Measurements from ENCODE around the gene COMMD7.

Gene COMMD7

GRCh38 chr20:32682508-32682987 is 60.7 kb downstream of the COMMD7 start:
- H3K9ac ChIP-seq (ENCODE audit: low read depth, low read length): no peak overlapping the region
- H3K4me1 ChIP-seq (ENCODE audit: insufficient read depth, low read length): peaks cover 34% of the 10 kb centered on the region
- H3K36me3 ChIP-seq (ENCODE audit: insufficient read depth, low read length): no peaks in the 10 kb centered on the region
- H3K9me3 ChIP-seq (ENCODE audit: control insufficient read depth, insufficient read depth, low read length): no peaks in the 10 kb centered on the region

GRCh38 chr20:32681175-32682084 is 61.8 kb downstream of the COMMD7 start:
- H3K9ac ChIP-seq (ENCODE audit: low read depth, low read length): no peak overlapping the region
- no peaks in the 10 kb centered on the region for H3K36me3 ChIP-seq (ENCODE audit: insufficient read depth, low read length)
- H3K4me1 ChIP-seq (ENCODE audit: insufficient read depth, low read length): peaks cover 34% of the 10 kb centered on the region
- no peaks in the 10 kb centered on the region for H3K9me3 ChIP-seq (ENCODE audit: control insufficient read depth, insufficient read depth, low read length)

- Histone ChIP-seq H3K9ac (ENCODE audit: low read depth, low read length) (no peak overlapping the region), H3K4me1 (ENCODE audit: insufficient read depth, low read length) (peaks cover 29% of the 10 kb centered on the region), H3K9me3 (ENCODE audit: control insufficient read depth, insufficient read depth, low read length) (no peaks in the 10 kb centered on the region), H3K36me3 (ENCODE audit: insufficient read depth, low read length) (no peaks in the 10 kb centered on the region)
Measured at GRCh38 chr20:32680544-32681174, 62.6 kb downstream of the COMMD7 start.

GRCh38 chr20:32678948-32679347 is 64.3 kb downstream of the COMMD7 start:
- Histone ChIP-seq H3K36me3 (ENCODE audit: insufficient read depth, low read length) (no peaks in the 10 kb centered on the region), H3K4me1 (ENCODE audit: insufficient read depth, low read length) (peaks cover 39% of the 10 kb centered on the region), H3K9ac (ENCODE audit: low read depth, low read length) (no peak overlapping the region), H3K9me3 (ENCODE audit: control insufficient read depth, insufficient read depth, low read length) (no peaks in the 10 kb centered on the region)

GRCh38 chr20:32675223-32675975 is 67.9 kb downstream of the COMMD7 start:
- no peak overlapping the region for H3K9ac ChIP-seq (ENCODE audit: low read depth, low read length)
- peaks cover 37% of the 10 kb centered on the region for H3K4me1 ChIP-seq (ENCODE audit: insufficient read depth, low read length)
- H3K9me3 ChIP-seq (ENCODE audit: control insufficient read depth, insufficient read depth, low read length): no peaks in the 10 kb centered on the region
- H3K36me3 ChIP-seq (ENCODE audit: insufficient read depth, low read length): no peaks in the 10 kb centered on the region

GRCh38 chr20:32674362-32674789 is 68.9 kb downstream of the COMMD7 start:
- Histone ChIP-seq H3K9ac (ENCODE audit: low read depth, low read length) (no peak overlapping the region), H3K4me1 (ENCODE audit: insufficient read depth, low read length) (peaks cover 31% of the 10 kb centered on the region), H3K36me3 (ENCODE audit: insufficient read depth, low read length) (no peaks in the 10 kb centered on the region), H3K9me3 (ENCODE audit: control insufficient read depth, insufficient read depth, low read length) (no peaks in the 10 kb centered on the region)

GRCh38 chr20:32672982-32673851 is 70.0 kb downstream of the COMMD7 start:
- Histone ChIP-seq H3K9ac (ENCODE audit: low read depth, low read length) (no peak overlapping the region), H3K9me3 (ENCODE audit: control insufficient read depth, insufficient read depth, low read length) (no peaks in the 10 kb centered on the region), H3K4me1 (ENCODE audit: insufficient read depth, low read length) (peaks cover 31% of the 10 kb centered on the region), H3K36me3 (ENCODE audit: insufficient read depth, low read length) (no peaks in the 10 kb centered on the region)

GRCh38 chr20:32672394-32672981 is 70.8 kb downstream of the COMMD7 start:
- no peaks in the 10 kb centered on the region for H3K36me3 ChIP-seq (ENCODE audit: insufficient read depth, low read length)
- no peak overlapping the region for H3K9ac ChIP-seq (ENCODE audit: low read depth, low read length)
- no peaks in the 10 kb centered on the region for H3K9me3 ChIP-seq (ENCODE audit: control insufficient read depth, insufficient read depth, low read length)
- peaks cover 25% of the 10 kb centered on the region for H3K4me1 ChIP-seq (ENCODE audit: insufficient read depth, low read length)

GRCh38 chr20:32670773-32671455 is 72.4 kb downstream of the COMMD7 start:
- peaks cover 31% of the 10 kb centered on the region for H3K4me1 ChIP-seq (ENCODE audit: insufficient read depth, low read length)
- no peak overlapping the region for H3K9ac ChIP-seq (ENCODE audit: low read depth, low read length)
- no peaks in the 10 kb centered on the region for H3K9me3 ChIP-seq (ENCODE audit: control insufficient read depth, insufficient read depth, low read length)
- H3K36me3 ChIP-seq (ENCODE audit: insufficient read depth, low read length): no peaks in the 10 kb centered on the region

- H3K9me3 ChIP-seq (ENCODE audit: control insufficient read depth, insufficient read depth, low read length): no peaks in the 10 kb centered on the region
- H3K4me1 ChIP-seq (ENCODE audit: insufficient read depth, low read length): peaks cover 5% of the 10 kb centered on the region; the same call in 1 of the 2 replicates
- H3K36me3 ChIP-seq (ENCODE audit: insufficient read depth, low read length): no peaks in the 10 kb centered on the region
- no peak overlapping the region for H3K9ac ChIP-seq (ENCODE audit: low read depth, low read length)
Measured at GRCh38 chr20:32667027-32667426, 76.2 kb downstream of the COMMD7 start.

GRCh38 chr20:32664678-32665159 is 78.5 kb downstream of the COMMD7 start:
- Histone ChIP-seq H3K36me3 (ENCODE audit: insufficient read depth, low read length) (no peaks in the 10 kb centered on the region), H3K9ac (ENCODE audit: low read depth, low read length) (no peak overlapping the region), H3K4me1 (ENCODE audit: insufficient read depth, low read length) (peaks cover 5% of the 10 kb centered on the region; the same call in 1 of the 2 replicates), H3K9me3 (ENCODE audit: control insufficient read depth, insufficient read depth, low read length) (no peaks in the 10 kb centered on the region; the same call in 1 of the 2 replicates)

GRCh38 chr20:32664012-32664677 is 79.1 kb downstream of the COMMD7 start:
- Histone ChIP-seq H3K4me1 (ENCODE audit: insufficient read depth, low read length) (peaks cover 5% of the 10 kb centered on the region; the same call in 1 of the 2 replicates), H3K36me3 (ENCODE audit: insufficient read depth, low read length) (no peaks in the 10 kb centered on the region), H3K9ac (ENCODE audit: low read depth, low read length) (no peak overlapping the region), H3K9me3 (ENCODE audit: control insufficient read depth, insufficient read depth, low read length) (no peaks in the 10 kb centered on the region; the same call in 1 of the 2 replicates)

Data from ES-I3 (cell line).